Right lung (tissue), 5 donors: Measurements from ENCODE around the gene CTNNA3. TPM values are rescaled to one million over a fixed set of nuclear protein-coding genes. Genes with fewer than 3 reads are reported as not detected.

Experiments
- DNase-seq, 2 donors: peaks; one replicate each; pipeline ENCODE4 v3.0.0-alpha.2; 2013
- polyA plus RNA-seq, 5 donors: library from polyadenylated mRNA; unstranded; fragments of 120-200 nt; gene quantifications; one replicate each; pipeline versions ENCODE4 v1.2.1 to v1.2.3, GENCODE V29; 2013; ENCODE audit warnings: inconsistent platforms in 1 of 5, low replicate concordance in 1 of 5; ENCODE audit not compliant: insufficient read length in 5 of 5, insufficient read depth in 1 of 5

The CTNNA3 gene
- polyA plus RNA-seq, 5 donors = 4.4 to 9.5 (median 5.2) TPM

DNA sequence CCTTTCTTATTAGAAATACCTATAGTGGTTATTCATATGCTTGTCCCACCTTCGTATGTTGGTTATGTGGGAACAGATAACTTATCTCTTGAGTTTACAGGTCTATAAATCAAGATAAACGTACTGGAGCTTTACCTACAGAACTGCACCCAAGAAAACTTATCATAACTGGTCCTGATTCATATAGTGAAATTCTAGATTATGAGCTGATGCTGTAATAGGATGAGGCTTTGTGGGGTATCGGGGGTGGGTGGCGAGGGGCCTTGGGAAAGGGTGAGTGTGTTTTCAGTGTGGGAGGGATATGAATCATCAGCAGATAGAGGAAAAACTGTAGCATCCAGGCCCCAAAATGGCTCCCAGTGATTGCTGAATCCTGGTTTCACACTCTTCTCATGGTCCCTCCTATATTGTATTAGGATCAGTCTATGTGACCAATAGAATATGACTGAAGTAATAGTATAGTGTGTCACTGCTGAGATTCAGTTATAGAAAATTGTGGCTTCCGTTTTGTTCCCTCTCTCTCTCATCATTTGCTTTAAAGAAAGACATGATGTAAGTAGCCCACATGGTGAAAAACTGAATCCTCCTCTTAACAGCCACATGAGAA, 1476.9 kb downstream of the CTNNA3 start:
- DNase-seq = no peak

DNA sequence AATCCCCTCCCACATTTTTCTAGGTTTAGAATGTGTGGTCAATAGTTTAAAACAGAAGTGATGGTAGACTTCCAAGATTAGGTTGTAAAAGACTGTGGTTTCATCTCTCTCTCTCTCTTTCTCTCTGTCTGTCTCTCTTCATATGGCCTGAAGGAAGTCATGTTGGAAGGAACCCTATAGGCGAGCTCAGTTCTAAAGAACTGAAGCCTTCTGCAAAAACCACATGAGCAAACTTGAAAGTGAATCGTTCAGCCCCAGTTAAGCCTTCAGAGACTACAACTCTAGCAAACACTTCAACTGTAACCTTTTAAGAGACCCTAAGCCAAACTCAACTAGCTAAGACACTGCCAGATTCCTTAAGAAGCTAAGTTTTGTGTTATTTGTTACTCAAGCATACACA, 1477.7 kb downstream of the CTNNA3 start:
- DNase-seq = no peak

DNA sequence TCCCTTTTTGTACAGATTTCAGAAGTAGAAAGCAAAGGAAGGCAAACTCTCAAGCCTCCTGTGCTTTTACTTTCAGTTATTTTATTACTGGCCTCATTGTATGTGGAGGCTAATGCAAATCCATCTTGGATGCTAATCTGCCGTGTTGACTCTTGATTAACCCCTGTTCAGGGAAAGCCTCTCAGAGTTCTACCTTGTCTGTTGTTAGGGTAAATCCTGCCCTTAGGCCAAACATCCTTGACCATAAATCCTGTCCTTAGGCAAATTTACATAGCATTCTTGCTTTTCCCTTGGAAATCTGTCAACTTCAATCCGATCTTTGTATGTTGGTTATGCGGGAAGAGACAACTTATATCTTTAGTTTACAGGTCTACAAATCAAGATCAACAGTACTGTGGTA, 1480.1 kb downstream of the CTNNA3 start:
- DNase-seq = no peak

DNA sequence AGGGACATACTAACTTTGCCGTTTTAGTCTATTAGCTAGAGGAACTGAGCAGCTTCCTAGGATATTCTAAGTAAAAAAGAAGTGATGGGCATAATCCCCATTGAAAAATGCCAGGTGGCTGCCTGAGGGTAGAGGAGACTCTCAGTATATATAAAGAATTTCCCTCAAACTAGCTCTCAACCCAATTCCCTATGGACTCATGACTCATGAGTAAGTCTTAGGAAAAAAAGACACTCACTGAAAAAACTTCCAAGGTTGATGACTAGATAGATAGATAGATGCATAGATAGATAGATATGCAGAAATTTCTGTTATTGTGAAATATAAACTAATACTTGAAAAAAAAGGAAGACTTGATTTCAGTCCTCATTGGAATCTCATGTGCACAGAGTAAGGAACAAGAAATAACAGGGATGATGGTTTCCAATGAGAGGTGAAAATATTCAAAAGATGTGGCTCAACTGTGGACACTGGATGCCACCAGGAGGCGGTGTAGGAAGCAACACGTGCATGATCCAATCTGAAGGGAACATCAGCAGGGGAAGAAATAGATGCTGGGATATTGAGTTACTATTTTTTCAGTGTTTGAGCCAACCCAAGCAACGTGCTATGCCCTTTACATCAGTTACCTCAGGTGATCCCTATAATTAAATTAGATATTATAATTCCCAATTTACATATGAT, 1481.1 kb downstream of the CTNNA3 start:
- no peak for DNase-seq

DNA sequence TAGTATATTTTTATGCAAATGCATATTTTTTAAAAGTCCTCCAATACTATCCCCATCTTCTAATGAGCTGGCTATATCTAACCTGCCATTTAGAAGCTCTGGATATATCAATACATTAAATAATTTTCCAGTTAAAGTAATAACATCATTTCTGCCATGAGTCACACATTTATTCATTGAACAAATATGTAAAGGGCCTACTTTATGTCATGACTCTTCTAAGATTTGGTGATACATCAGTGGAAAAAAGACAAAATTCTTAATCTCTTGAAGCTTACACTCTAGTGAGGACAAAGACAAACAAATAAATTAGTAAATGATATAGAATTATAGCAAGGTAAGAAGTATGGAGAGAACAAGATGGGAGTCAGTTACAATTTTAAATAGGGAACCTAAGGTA, 1487.0 kb downstream of the CTNNA3 start:
- no peak for DNase-seq

DNA sequence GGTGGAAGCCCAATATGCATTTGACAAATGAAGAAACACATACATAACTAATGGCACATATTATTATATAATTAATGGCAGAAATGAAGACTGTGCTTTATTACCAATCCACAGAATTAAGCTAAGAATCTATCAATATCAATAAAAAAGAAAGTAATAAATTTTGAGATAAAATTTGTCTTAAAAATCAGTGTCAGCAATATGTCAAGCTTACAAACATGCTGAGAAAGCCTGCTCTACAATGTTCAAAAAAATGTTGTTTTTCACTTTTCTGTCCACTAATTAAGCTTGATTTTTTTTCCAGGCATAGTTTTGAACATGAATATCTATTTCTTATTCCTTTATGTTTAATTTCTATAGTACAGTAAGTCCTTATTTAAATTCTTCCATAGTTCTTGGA, 1491.2 kb downstream of the CTNNA3 start:
- DNase-seq = no peak

DNA sequence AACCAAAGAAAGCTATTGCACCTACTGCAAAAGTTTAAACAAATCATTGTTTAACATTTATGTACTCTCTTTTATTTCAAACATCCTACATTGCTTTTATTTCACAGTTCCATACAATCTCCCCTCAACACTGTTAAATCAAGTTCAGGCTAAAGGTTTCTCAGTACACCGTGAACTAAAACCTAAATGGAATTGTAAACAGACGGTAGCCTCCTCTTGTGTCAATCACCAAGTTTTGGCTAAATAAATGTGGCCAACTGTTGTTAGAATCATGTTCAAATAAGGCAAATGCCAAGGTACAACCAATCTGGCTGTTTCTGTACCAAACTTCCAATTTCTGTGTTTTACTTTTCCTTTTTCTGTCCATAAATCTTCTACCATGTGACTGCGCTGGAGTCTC, 1493.9 kb downstream of the CTNNA3 start:
- DNase-seq = no peak

DNA sequence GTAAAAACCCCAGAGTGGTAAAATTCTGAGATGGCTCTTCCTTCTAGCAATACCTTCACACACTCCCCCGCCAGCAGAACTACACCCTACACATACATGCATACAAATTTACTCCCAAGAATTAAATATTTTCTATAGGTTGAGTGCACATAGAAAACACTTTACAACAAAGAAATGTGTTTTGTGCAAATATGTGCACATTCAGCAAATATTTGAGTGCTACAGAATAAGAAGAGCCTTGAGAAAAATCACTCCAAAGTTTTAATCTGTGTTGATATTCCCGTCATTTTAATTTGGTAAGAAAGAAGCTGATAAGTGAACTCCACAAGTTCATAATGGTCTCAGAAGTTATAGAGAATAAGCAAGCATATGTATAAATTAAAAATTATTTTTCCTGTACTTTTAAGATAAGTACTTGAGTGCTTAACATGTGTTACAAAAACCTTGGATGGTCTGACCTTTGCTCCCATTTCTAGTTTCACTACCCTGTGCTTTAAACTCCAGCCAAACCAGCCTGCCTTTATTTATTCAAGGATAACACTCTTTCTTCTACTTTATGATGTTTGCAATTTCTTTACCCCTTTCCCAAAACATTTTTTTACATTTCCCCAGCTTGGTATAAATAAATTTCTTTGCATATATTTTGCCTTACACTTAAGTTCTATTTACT, 1503.7 kb downstream of the CTNNA3 start:
- no peak for DNase-seq

DNA sequence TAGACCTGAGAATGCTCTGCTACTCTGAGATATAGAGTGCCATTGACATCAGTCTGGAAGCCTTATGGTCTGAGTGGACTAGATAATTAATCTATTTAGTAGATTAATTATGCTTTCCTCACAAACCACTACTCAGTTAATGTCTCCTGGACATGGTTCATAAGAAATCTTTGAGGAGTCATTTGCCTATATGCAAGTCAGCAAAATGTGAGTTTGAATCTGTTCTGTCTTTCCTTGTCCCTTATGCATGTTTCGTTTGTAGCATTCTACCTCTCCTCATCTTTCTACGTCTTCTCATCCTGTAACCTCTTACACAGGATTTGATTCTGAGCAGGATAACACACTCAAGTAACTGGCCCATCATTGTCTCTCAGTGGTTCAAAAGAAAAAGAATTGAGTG, 1505.6 kb downstream of the CTNNA3 start:
- DNase-seq = no peak

DNA sequence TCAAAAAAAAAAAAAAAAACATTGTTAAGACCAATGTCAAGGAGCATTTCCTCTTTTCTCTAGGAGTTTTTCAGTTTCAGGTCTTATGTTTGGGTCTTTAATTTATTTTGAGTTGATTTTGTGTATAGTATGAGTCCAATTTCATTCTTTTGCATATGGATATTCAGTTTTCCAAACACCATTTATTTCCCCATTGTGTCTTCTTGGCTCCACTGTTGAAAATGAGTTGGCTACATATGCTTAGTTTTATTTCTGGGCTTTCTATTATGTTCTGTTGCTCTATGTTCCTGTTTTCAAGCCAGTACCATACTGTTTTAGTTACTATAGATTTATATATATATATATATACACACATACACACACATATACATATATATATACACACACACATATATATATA, 1506.7 kb downstream of the CTNNA3 start:
- DNase-seq = no peak

DNA sequence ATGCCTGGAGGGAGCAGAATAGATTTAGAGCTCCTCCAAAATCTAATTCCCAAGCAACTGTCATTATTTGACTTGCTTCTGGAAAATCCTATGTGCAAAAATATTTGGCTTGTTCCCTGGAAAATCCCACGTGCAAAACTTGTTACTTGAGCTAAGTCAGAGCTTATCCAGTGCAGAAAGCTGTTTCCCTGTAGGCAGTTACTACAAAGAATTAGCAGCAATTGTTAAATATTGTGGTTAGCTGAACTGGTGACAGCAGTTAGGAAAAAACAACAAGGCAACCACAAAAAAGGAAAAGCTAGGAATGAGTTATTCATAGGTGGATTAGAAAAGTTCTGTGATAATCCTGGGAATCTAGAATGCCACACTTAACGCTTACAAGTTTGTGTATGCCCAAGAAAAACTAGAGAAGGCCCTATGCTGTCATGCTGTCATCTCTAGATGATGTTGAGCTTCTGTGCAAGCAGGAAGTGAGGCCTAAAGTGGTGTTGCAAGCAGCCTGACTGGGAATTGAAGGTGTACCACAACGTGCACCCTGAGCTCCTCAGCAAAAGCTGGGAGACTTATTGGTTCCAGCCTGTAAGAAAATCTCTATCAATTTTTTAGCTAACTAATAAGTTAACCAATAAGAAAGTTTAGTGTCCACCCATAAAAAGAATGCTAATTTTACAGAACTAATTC, 1508.8 kb downstream of the CTNNA3 start:
- no peak for DNase-seq

DNA sequence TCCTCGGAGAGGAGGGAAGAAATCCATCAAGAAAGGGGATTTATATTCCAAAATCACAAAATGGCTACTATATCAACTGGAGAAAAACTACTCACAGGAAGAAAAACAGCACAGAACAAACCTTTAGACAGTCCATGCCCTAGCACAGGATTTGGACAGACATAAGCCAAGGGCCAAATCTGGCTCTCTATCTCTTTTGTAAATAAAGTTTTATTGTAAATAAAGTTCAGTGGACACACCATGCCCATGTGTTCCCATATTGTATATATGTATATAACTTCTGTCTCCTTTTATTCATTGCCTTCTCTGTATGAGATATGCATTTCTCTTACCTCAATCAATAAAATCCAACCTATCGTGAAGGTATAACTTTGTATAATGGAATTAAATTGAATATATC, 1513.0 kb downstream of the CTNNA3 start:
- no peak for DNase-seq

DNA sequence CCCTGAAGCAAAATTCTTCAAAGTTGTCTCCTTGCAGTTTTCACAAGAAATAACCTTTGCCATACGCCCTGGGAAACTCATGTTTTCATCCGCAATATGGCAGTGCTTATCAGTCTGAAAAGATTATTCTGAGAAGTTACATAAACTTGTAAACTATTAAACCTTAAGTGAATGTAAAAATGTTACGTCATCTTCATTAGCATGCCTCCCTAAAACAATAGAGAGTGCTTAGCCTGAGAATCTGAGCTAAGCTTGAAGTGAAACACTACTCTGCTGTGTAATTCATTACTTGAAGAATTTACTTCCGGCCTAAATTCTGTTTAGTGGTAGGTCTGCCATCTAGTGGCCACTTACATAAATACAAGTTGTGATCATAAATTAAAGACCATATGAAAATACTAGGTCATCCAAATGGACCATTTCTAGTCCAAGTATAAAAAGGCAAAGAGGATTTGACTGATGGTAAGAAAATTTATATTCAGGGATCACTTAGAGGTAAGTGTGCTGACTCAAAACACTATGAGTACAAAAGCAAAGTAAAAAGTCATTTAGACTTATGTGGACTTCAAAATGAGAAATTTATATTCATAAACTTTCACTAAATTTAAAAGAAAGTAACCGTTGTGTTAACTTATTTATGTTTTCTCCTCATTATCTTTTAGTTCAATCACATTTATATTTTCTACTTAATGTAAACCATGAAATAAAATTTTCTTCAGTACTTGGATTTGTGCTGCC, 1515.2 kb downstream of the CTNNA3 start:
- peak; percentile 49 to 62 for DNase-seq

DNA sequence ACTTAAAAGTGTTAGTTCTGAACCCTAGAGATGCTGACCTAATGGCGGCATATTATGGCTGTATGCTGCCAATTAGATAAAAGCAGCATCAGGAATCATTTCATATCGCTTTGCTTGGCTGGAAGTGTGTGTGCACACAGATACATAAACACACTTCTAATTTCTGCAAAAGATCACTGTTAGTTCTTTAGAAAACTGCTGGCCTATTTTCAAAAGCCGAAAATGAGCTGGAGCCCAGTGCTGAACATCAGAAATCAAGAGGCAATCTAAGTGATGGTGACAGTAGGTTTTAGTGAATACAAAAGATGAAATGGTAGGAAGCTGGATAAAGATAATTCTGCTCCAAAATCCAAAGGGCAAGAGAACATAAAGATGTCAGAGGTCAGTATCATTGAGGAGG, 1516.0 kb downstream of the CTNNA3 start:
- peak; percentile 69 to 70 for DNase-seq

DNA sequence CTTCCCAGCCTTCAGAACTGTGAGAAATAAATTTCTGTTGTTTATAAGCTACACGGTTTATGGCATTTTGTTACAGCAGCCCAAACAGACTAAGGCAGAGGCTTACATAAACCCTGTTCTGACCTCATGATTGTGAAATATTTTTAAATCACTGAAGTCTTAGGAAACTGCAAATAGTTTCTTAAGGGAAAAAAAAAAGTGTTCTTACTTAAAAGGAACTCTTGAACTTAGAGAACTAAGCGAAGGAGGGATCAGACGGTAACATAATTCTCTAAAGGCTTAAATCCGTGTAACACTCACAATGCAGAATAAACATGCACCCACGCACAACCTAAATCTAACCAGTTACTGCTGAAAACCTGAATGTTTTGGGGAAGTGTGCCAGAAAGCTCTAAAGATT, 1519.2 kb downstream of the CTNNA3 start:
- DNase-seq = no peak

DNA sequence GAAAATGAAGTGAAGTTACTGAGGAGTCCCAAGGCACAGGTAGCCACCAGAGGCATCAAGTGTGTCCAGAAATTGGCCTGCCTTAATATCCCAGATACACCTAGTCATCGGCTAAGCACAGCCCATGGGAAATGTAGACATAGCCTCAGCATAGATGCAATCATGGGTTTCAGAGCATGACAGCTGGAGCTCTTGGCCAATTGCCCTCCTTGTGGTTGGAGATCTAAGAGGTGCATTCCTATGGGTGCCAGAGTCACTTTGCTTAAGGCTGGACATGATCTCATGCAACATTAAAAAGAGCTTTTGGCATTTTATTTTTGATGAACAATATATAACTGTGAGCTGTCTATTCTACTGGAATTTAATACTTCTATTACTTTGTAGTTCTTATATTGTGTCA, 1528.2 kb downstream of the CTNNA3 start:
- DNase-seq = no peak

DNA sequence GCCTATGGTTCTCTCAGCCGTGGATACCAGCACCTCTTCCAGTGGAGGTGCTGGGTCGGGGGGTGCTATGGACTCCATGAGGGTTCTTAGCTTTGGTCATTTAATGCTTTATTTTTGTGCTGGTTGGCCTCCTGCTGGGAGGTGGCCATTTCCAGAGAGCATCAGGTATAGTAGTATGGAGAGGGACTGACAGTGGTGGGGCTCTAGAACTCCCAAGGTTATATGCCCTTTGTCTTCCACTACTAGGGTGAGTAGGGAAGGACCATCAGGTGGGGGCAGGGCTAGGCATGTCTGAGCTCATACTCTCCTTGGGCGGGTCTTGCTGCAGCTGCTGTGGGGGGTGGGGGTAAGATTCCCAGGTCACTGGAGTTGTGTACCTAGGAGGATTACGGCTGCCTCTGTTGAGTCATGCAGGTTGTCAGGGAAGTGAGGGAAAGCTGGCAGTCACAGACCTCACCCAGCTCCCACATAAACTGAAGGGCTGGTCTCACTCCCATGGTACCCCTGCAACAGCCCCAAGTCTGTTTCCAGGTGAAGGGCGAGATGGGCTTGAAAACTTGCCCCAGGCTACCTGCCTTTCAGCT, 1533.3 kb downstream of the CTNNA3 start:
- DNase-seq = no peak

DNA sequence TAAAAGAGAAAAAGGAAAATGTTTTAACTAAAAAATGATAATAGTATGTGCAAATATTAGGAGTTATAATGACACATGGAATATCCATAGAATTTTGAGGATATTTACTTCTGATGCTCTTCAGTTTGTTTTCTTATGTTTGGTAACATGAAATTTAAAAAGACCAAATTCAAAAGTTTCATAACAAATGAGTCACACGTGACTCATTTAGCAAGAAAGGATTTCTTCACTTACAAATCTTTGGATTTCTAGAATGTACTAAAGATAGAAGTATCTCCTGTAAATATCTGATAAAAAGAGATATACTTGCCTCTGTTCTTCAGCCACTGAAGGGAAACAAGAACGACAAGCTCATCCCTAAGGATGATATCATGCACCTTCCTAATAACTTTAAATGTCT, 1544.6 kb downstream of the CTNNA3 start:
- DNase-seq = no peak

DNA sequence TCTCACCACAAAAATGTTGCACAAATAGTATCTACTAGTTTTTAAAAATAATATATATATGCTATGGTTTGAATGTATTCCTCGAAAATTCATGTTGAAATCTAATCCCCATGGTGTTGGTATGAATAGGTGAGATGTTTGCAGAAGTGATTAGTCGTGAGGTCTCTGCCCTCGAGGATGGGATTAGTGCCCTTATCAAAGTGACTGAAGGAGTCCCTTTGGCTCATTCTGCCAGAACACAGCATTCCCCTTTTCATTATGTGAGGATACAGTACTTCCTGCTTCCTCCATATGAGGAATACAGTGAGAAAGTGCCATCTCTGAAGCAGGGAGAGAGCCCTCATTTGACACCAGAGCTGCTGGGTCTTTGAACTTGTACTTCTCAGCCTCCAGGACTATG, 1547.7 kb downstream of the CTNNA3 start:
- no peak for DNase-seq

DNA sequence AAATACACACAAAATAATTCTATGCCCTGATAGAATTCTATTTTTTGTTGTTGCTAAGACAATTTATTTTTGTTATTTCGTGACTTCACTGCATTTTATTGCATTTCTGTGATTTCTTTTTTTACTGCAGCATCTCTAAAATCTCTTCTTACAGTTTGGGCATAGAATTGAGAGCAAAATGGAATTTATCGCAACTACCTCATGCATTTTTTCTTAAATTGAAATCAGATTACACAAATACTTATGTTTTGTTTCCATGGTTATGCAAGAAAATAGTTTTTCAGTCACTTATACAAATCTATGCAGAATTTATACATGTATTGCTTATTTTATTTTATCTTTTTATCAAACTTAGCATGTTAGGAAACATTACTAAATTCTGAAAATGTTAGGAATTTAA, 1552.0 kb downstream of the CTNNA3 start:
- no peak for DNase-seq

DNA sequence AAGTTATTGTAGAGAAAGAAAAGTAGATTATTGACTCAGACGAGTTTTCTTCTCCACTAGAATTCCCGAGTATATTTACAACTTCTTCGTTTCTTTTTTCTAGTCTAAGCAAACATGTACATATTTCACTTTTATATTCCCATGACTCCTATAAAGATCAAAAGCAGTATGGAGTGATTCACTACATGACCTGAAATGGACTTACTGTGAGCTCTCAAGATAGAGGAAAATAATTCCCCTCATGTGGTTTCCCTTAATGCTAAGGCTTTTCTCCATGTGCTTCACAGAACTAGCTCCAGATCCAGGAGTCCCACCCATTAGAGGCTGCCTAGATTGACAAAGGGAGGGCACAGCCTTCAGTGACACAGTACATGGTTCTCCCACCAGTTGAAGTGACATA, 1593.2 kb downstream of the CTNNA3 start:
- DNase-seq = no peak
